ENCODE measurements around the gene SMAD9. TPM values are rescaled to one million over a fixed set of nuclear protein-coding genes. Genes with fewer than 3 reads are reported as not detected.

The SMAD9 gene
- total and polyA plus RNA-seq, 2 of the 13 experiments (the other 11 are each of a cell fraction or from before 2014, with no cell fraction given) = 4.2 to 7.7 TPM

- TF ChIP-seq MAZ (IDR thresholded peaks at IDR 0.05; ENCODE audit: borderline replicate concordance, low read depth, low read length) (no peak), MAZ (CRISPR knock-in tag; IDR thresholded peaks at IDR 0.05; ENCODE audit: low read depth) (no peak), TIGD3 (CRISPR knock-in tag; IDR thresholded peaks at IDR 0.05; ENCODE audit: borderline replicate concordance) (0 out of 2 replicates have a peak, but pooled peaks have one; percentile 36), ZNF30 (CRISPR knock-in tag; IDR thresholded peaks at IDR 0.05) (no peak), DR1 (CRISPR knock-in tag; IDR thresholded peaks at IDR 0.05) (no peak), NR2F1 (CRISPR knock-in tag; IDR thresholded peaks at IDR 0.05) (peak in 1 of 2 experiments; percentile 84; a peak in 2 of 4 replicates), BCLAF1 (IDR thresholded peaks at IDR 0.05) (no peak), NR0B2 (CRISPR knock-in tag; IDR thresholded peaks at IDR 0.05) (no peak), ZNF484 (CRISPR knock-in tag; IDR thresholded peaks at IDR 0.05; ENCODE audit: borderline replicate concordance, low read depth) (no peak), TEF (CRISPR knock-in tag; IDR thresholded peaks at IDR 0.05) (no peak), PBX2 (CRISPR knock-in tag; IDR thresholded peaks at IDR 0.05) (no peak), PRDM15 (CRISPR knock-in tag; IDR thresholded peaks at IDR 0.05) (no peak), WIZ (CRISPR knock-in tag; IDR thresholded peaks at IDR 0.05) (no peak), E2F2 (CRISPR knock-in tag; IDR thresholded peaks at IDR 0.05; ENCODE audit: borderline replicate concordance) (no peak), TARDBP (CRISPR knock-in tag; IDR thresholded peaks at IDR 0.05) (peak; percentile 69; the same call in 1 of the 2 replicates), HOXA5 (CRISPR knock-in tag; IDR thresholded peaks at IDR 0.05) (0 out of 2 replicates have a peak, but pooled peaks have one; percentile 31), SMARCE1 (IDR thresholded peaks at IDR 0.05; ENCODE audit: borderline replicate concordance) (no peak)
Observed at GRCh38 chr13:36882829-36883390, 37.1 kb downstream of the SMAD9 start (continued).

All from HepG2 (cell line).